HCT116 (cell line): Measurements from ENCODE around the gene ARHGEF25. TPM values are rescaled to one million over a fixed set of nuclear protein-coding genes. Genes with fewer than 3 reads are reported as not detected.

Experiments
- ATAC-seq: fragments of 200-7000 bp; cut with Tn5 transposase; 2 replicates; pipeline ENCODE4 v1.9.1; 2020; ENCODE audit warnings: mild to moderate bottlenecking, moderate library complexity
- BruUV-seq: library from RNA; stranded (reverse); fragments of 400-500 nt; replicated peaks from 2 replicates; lab custom pipeline; 2021; lab: Mats Ljungman, UMichigan
- CTCF ChIA-PET: fragments of 300-600 bp; sonication (Branson Sonifier 250); formaldehyde crosslinking; loops from one replicate; lab custom pipeline; 2021; ENCODE audit warnings: antibody characterized with exemption; lab: Charles Lee
- POLR2A ChIA-PET: fragments of 300-600, 350-600 bp; sonication (Branson Sonifier 250); formaldehyde crosslinking; loops from one replicate; lab custom pipeline; 2021; ENCODE audit warnings: antibody characterized with exemption; lab: Charles Lee
- RAD21 ChIA-PET, 2 experiments: fragments of 300-600 bp; sonication (Branson Sonifier 250); formaldehyde crosslinking; loops; one replicate each; lab custom pipeline; 2023; ENCODE audit warnings: low total read pairs in 2 of 2; ENCODE audit not compliant: uncharacterized antibody in 2 of 2, unreplicated experiment in 2 of 2, low non-redundant PET in 1 of 2; lab: Charles Lee
- DNase-seq: peaks from one replicate; pipeline ENCODE4 v3.0.0-alpha.2; 2010; ENCODE audit warnings: low read depth, low spot score
- H2AFZ ChIP-seq: fragments of 200-600 bp; shearing (Covaris generic), sonication (generic); 2 replicates; pipeline ENCODE4 v1.6.1; 2017; ENCODE audit warnings: low read depth, mixed run types, mixed read lengths, antibody characterized with exemption, low read length; ENCODE audit not compliant: poor library complexity, severe bottlenecking
- H3K27ac ChIP-seq: 2 replicates; pipeline ENCODE4 v1.5.1; 2012; ENCODE audit warnings: low read depth, low read length
- H3K27me3 ChIP-seq: fragments of 200-600 bp; sonication (generic); 2 replicates; pipeline ENCODE4 v1.6.1; 2016; ENCODE audit warnings: mixed run types, low read length, mixed read lengths; ENCODE audit not compliant: insufficient read depth
- H3K36me3 ChIP-seq, 2 experiments: fragments of 200-500 bp in 1 of 2; fragments of 200-600 bp in 1 of 2; sonication (Bioruptor generic) in 1 of 2; sonication (generic) in 1 of 2; 2 replicates each; pipeline versions ENCODE4 v1.5.1 to v1.6.1; 2014 to 2016; ENCODE audit warnings: low read length in 2 of 2, inconsistent platforms in 1 of 2, mixed read lengths in 1 of 2, mixed run types in 1 of 2; ENCODE audit not compliant: insufficient read depth in 2 of 2, control insufficient read depth in 1 of 2
- H3K4me1 ChIP-seq, 2 experiments: fragments of 200-600 bp in 1 of 2; sonication (generic) in 1 of 2; 2 replicates each; pipeline versions ENCODE4 v1.5.1 to v1.6.1; 2012 to 2017; ENCODE audit warnings: low read length in 2 of 2, inconsistent platforms in 1 of 2, mild to moderate bottlenecking in 1 of 2, mixed read lengths in 1 of 2, mixed run types in 1 of 2, moderate library complexity in 1 of 2; ENCODE audit not compliant: insufficient read depth in 2 of 2, control insufficient read depth in 1 of 2
- H3K4me2 ChIP-seq: fragments of 200-600 bp; sonication (generic); 2 replicates; pipeline ENCODE4 v1.6.1; 2017; ENCODE audit warnings: mixed run types, low read length, mixed read lengths
- H3K4me3 ChIP-seq, 2 experiments: fragments of 200-600 bp in 1 of 2; sonication (generic) in 1 of 2; replicated peaks in 1 of 2; 2 replicates each; pipeline ENCODE4 v1.5.1; 2011 to 2016; ENCODE audit warnings: low read length in 2 of 2, control low read depth in 1 of 2, low read depth in 1 of 2, mild to moderate bottlenecking in 1 of 2, mixed read lengths in 1 of 2, mixed run types in 1 of 2
- H3K79me2 ChIP-seq: fragments of 200-600 bp; sonication (generic); 2 replicates; pipeline ENCODE4 v1.6.1; 2017; ENCODE audit warnings: mild to moderate bottlenecking, mixed run types, low read length, moderate library complexity, mixed read lengths; ENCODE audit not compliant: insufficient read depth
- H3K9ac ChIP-seq: fragments of 200-600 bp; sonication (generic); 2 replicates; pipeline ENCODE4 v1.6.1; 2016; ENCODE audit warnings: low read length, mixed read lengths
- H3K9me2 ChIP-seq: fragments of 200-600 bp; sonication (generic), shearing (Covaris generic); 2 replicates; pipeline ENCODE4 v1.6.1; 2017; ENCODE audit warnings: mixed run types, mild to moderate bottlenecking, moderate library complexity; ENCODE audit not compliant: insufficient read depth
- H3K9me3 ChIP-seq, 2 experiments: fragments of 200-500 bp in 1 of 2; fragments of 200-600 bp in 1 of 2; sonication (Bioruptor generic) in 1 of 2; sonication (generic) in 1 of 2; 2 replicates each; pipeline ENCODE4 v1.6.1; 2014 to 2017; ENCODE audit warnings: low read length in 2 of 2, mixed read lengths in 2 of 2, inconsistent platforms in 1 of 2, low read depth in 1 of 2, mild to moderate bottlenecking in 1 of 2, mixed run types in 1 of 2, moderate library complexity in 1 of 2; ENCODE audit not compliant: control insufficient read depth in 1 of 2, insufficient read depth in 1 of 2
- H4K20me1 ChIP-seq: fragments of 200-600 bp; sonication (generic), shearing (Covaris generic); 2 replicates; pipeline ENCODE4 v1.6.1; 2017; ENCODE audit warnings: mixed run types, mild to moderate bottlenecking, moderate library complexity; ENCODE audit not compliant: insufficient read depth
- ATF3 ChIP-seq: IDR thresholded peaks from 2 replicates; pipeline ENCODE4 v1.6.1; 2012
- CEBPB ChIP-seq: IDR thresholded peaks from 2 replicates; pipeline ENCODE4 v1.6.1; 2012; ENCODE audit warnings: low read depth
- CTCF ChIP-seq, 3 experiments: fragments of 200-600 bp in 1 of 3; sonication (generic) in 1 of 3; IDR thresholded peaks in 2 of 3; conservative IDR thresholded peaks in 1 of 3; 2 replicates each; pipeline ENCODE4 v1.5.1; 2012 to 2017; ENCODE audit warnings: low read depth in 2 of 3, low read length in 2 of 3, antibody characterized with exemption in 1 of 3, borderline replicate concordance in 1 of 3, control low read depth in 1 of 3, mild to moderate bottlenecking in 1 of 3, mixed read lengths in 1 of 3, mixed run types in 1 of 3, moderate library complexity in 1 of 3; ENCODE audit not compliant: insufficient read depth in 1 of 3
- EGR1 ChIP-seq: IDR thresholded peaks from 2 replicates; pipeline ENCODE4 v1.6.1; 2012; ENCODE audit warnings: low read depth
- EZH2 ChIP-seq: fragments of 200-600 bp; sonication (generic); IDR thresholded peaks from 2 replicates; pipeline ENCODE4 v1.6.1; 2017; ENCODE audit warnings: antibody characterized with exemption, mixed run types
- EZH2phosphoT487 ChIP-seq: fragments of 200-600 bp; IDR thresholded peaks from 2 replicates; pipeline ENCODE4 v1.6.1; 2018; ENCODE audit warnings: antibody characterized with exemption, borderline replicate concordance
- FOSL1 ChIP-seq: IDR thresholded peaks from 2 replicates; pipeline ENCODE4 v1.6.1; 2012; ENCODE audit warnings: low read depth
- JUND ChIP-seq: IDR thresholded peaks from 2 replicates; pipeline ENCODE4 v1.6.1; 2012
- MAX ChIP-seq: IDR thresholded peaks from 2 replicates; pipeline ENCODE4 v1.6.1; 2012
- POLR2A ChIP-seq: IDR thresholded peaks from 2 replicates; pipeline ENCODE4 v1.7.0; 2011; ENCODE audit warnings: borderline replicate concordance; ENCODE audit not compliant: insufficient read depth, insufficient read length; ENCODE audit errors: extremely low read depth
- POLR2AphosphoS5 ChIP-seq: IDR thresholded peaks from 2 replicates; pipeline ENCODE4 v1.6.1; 2011; ENCODE audit warnings: mild to moderate bottlenecking, low read depth, low read length, moderate library complexity
- RAD21 ChIP-seq: IDR thresholded peaks from 2 replicates; pipeline ENCODE4 v1.6.1; 2012; ENCODE audit warnings: low read depth, mild to moderate bottlenecking
- REST ChIP-seq: IDR thresholded peaks from 2 replicates; pipeline ENCODE4 v1.6.1; 2012; ENCODE audit warnings: low read depth
- SIN3A ChIP-seq: IDR thresholded peaks from 2 replicates; pipeline ENCODE4 v1.6.1; 2012; ENCODE audit warnings: low read depth
- SP1 ChIP-seq: IDR thresholded peaks from 2 replicates; pipeline ENCODE4 v1.6.1; 2012; ENCODE audit warnings: low read depth
- SRF ChIP-seq: IDR thresholded peaks from 2 replicates; pipeline ENCODE4 v1.6.1; 2012; ENCODE audit warnings: low read depth
- YY1 ChIP-seq: IDR thresholded peaks from 2 replicates; pipeline ENCODE4 v1.6.1; 2011; ENCODE audit warnings: low read length, low read depth, moderate library complexity, mild to moderate bottlenecking; ENCODE audit not compliant: insufficient replicate concordance; ENCODE audit errors: extremely low read depth
- ZBTB33 ChIP-seq: IDR thresholded peaks from 2 replicates; pipeline ENCODE4 v1.6.1; 2011; ENCODE audit warnings: mild to moderate bottlenecking, low read length, moderate library complexity; ENCODE audit not compliant: insufficient replicate concordance; ENCODE audit errors: extremely low read depth
- ZFX ChIP-seq: fragments of 450-650 bp; IDR thresholded peaks from 2 replicates; pipeline ENCODE4 v1.6.1; 2017
- ZNF274 ChIP-seq: fragments of 200-500 bp; sonication (Bioruptor generic); IDR thresholded peaks from 2 replicates; pipeline ENCODE4 v1.6.1; 2014; ENCODE audit warnings: mild to moderate bottlenecking, low read depth, low read length, inconsistent platforms
- intact Hi-C: fragments of 100-400 bp; cut with micrococcal nuclease; formaldehyde crosslinking; loops from 2 replicates; pipeline ENCODE4 v1.10.0; 2022
- total RNA-seq: library from RNA; stranded (reverse); gene quantifications from one replicate; pipeline ENCODE4 v1.2.1, GENCODE V29; 2021; ENCODE audit not compliant: unreplicated experiment

ARHGEF25 gene
- total RNA-seq, 1 experiment from 2014 or later, result 3.6 TPM

GRCh38 chr12:57631566-57632072 is 20.4 kb downstream of the ARHGEF25 start:
- CTCF ChIA-PET, result no interaction called here
- H3K4me3 ChIP-seq, result peak overlapping the region; percentile 71 to 92
- POLR2A ChIA-PET, result no interaction called here

More at GRCh38 chr12:57631566-57632072, 20.4 kb downstream of the ARHGEF25 start:
- no peak overlapping the region for H2AFZ ChIP-seq
- H3K9me2 ChIP-seq, result no peaks in the 10 kb centered on the region
- H3K9me3 ChIP-seq, result no peaks in the 10 kb centered on the region
- intact Hi-C loops, result loop anchor here (2.0 kb wide), 2 partner anchors 41 to 61 kb away; partner anchors contain the start of gene PIP4K2C
- no peak for DNase-seq
- H3K27ac ChIP-seq, result peak overlapping the region; percentile 77; the same call in 1 of the 2 replicates
- peak overlapping the region; percentile 92 for H3K4me2 ChIP-seq
- no peaks in the 10 kb centered on the region for H4K20me1 ChIP-seq
- peaks cover 12 to 21% of the 10 kb centered on the region in 2 experiments for H3K4me1 ChIP-seq
- no TSS peak for BruUV-seq
- no peaks in the 10 kb centered on the region for H3K27me3 ChIP-seq
- TF ChIP-seq ZBTB33, result no peak
- no peak for TF ChIP-seq EGR1
- no peak for TF ChIP-seq POLR2AphosphoS5
- TF ChIP-seq ATF3, result no peak
- no peak for TF ChIP-seq JUND
- TF ChIP-seq MAX, result no peak
- TF ChIP-seq SRF, result no peak
- TF ChIP-seq CEBPB, result no peak
- TF ChIP-seq EZH2phosphoT487, result no peak
- no peak for TF ChIP-seq ZFX
- no peak for TF ChIP-seq ZNF274
- no peak for TF ChIP-seq SP1
- TF ChIP-seq YY1, result no peak
- TF ChIP-seq POLR2A, result no peak
- TF ChIP-seq RAD21, result no peak
- TF ChIP-seq REST, result no peak
- TF ChIP-seq FOSL1, result no peak
- no peak for TF ChIP-seq EZH2
- TF ChIP-seq SIN3A, result no peak
- TF ChIP-seq CTCF (IDR thresholded peaks at IDR 0.05 in 2 of 3, conservative IDR thresholded peaks at IDR 0.05 in 1 of 3; ENCODE audit: borderline replicate concordance in 1 of 3, insufficient read depth in 1 of 3, low read depth in 2 of 3, low read length in 2 of 3), result no peak
- RAD21 ChIA-PET, result no interaction called here
- H3K79me2 ChIP-seq, result peaks cover 13% of the 10 kb centered on the region
- no peak for ATAC-seq
- peak overlapping the region; percentile 86 for H3K9ac ChIP-seq
- peaks cover 0 to 11% of the 10 kb centered on the region in 2 experiments; a peak in 2 of 4 replicates for H3K36me3 ChIP-seq
